Endothelial cell of umbilical vein (primary cell): ENCODE results near the gene ATF6B. TPM values are rescaled to one million over a fixed set of nuclear protein-coding genes. Genes with fewer than 3 reads are reported as not detected.

ENCODE experiments used
- BruUV-seq: library from RNA; stranded (reverse); fragments of 400-500 nt; replicated peaks from 2 replicates; lab custom pipeline; 2021; lab: Mats Ljungman, UMichigan
- CTCF ChIA-PET: fragments of 300-600, 350-600 bp; sonication (Branson Sonifier 250); formaldehyde crosslinking; loops from one replicate; lab custom pipeline; 2021; ENCODE audit warnings: antibody characterized with exemption, inconsistent platforms; lab: Charles Lee
- POLR2A ChIA-PET: fragments of 300-600, 350-600 bp; sonication (Branson Sonifier 250); formaldehyde crosslinking; loops from one replicate; lab custom pipeline; 2021; ENCODE audit warnings: antibody characterized with exemption, inconsistent platforms; lab: Charles Lee
- DNase-seq: peaks from one replicate; pipeline ENCODE4 v3.0.0-alpha.2; 2011; ENCODE audit warnings: low read depth, low spot score
- FAIRE-seq: peaks from 2 replicates; lab custom pipeline; 2011; peaks lifted over from hg19 to GRCh38; lab: Jason Lieb, UNC
- H2AFZ ChIP-seq: 2 replicates; pipeline ENCODE4 v1.6.0; 2012; ENCODE audit warnings: low read depth, low read length, control low read depth, inconsistent platforms
- H3K27ac ChIP-seq: 2 replicates; pipeline ENCODE4 v1.5.1; 2011; ENCODE audit warnings: low read depth, mild to moderate bottlenecking, control low read depth, low read length, moderate library complexity; ENCODE audit not compliant: insufficient read depth
- H3K27me3 ChIP-seq, 2 experiments: 2 replicates each; pipeline versions ENCODE4 v1.6.0 to v1.6.1; 2011; ENCODE audit warnings: low read length in 2 of 2, mixed read lengths in 1 of 2; ENCODE audit not compliant: control insufficient read depth in 2 of 2, insufficient read depth in 2 of 2
- H3K36me3 ChIP-seq, 2 experiments: 2 replicates in 1 of 2; 3 replicates in 1 of 2; pipeline ENCODE4 v1.5.1; 2011; ENCODE audit warnings: low read length in 2 of 2, mild to moderate bottlenecking in 1 of 2, moderate library complexity in 1 of 2; ENCODE audit not compliant: control insufficient read depth in 2 of 2, insufficient read depth in 2 of 2; ENCODE audit errors: extremely low read depth in 1 of 2
- H3K4me1 ChIP-seq: 3 replicates; pipeline ENCODE4 v1.5.1; 2011; ENCODE audit warnings: mild to moderate bottlenecking, low read length; ENCODE audit not compliant: control insufficient read depth, insufficient read depth; ENCODE audit errors: extremely low read depth
- H3K4me2 ChIP-seq: 2 replicates; pipeline ENCODE4 v1.6.1; 2011; ENCODE audit warnings: low read length, control low read depth, mixed read lengths; ENCODE audit not compliant: insufficient read depth
- H3K4me3 ChIP-seq, 3 experiments: fragments of 200-600 bp in 1 of 3; sonication (generic), shearing (Covaris generic) in 1 of 3; replicated peaks in 1 of 3; 2 replicates each; pipeline ENCODE4 v1.5.1; 2011 to 2016; ENCODE audit warnings: control low read depth in 3 of 3, low read length in 3 of 3, mild to moderate bottlenecking in 2 of 3, inconsistent platforms in 1 of 3, low read depth in 1 of 3, moderate library complexity in 1 of 3; ENCODE audit not compliant: insufficient read depth in 1 of 3
- H3K79me2 ChIP-seq: 2 replicates; pipeline ENCODE4 v1.6.0; 2012; ENCODE audit warnings: low read length, inconsistent platforms; ENCODE audit not compliant: control insufficient read depth, insufficient read depth
- H3K9ac ChIP-seq: replicated peaks from 2 replicates; pipeline ENCODE3; 2011; ENCODE audit warnings: low read length, control low read depth; ENCODE audit not compliant: insufficient read depth; ENCODE audit errors: extremely low read depth
- H3K9me1 ChIP-seq: replicated peaks from 3 replicates; pipeline ENCODE4 v1.6.0; 2011; ENCODE audit warnings: mild to moderate bottlenecking, low read length; ENCODE audit not compliant: control insufficient read depth, insufficient read depth; ENCODE audit errors: extremely low read depth
- H3K9me3 ChIP-seq: replicated peaks from 2 replicates; pipeline ENCODE4 v1.5.1; 2012; ENCODE audit warnings: low read length, inconsistent platforms; ENCODE audit not compliant: control insufficient read depth, insufficient read depth
- H4K20me1 ChIP-seq: replicated peaks from 2 replicates; pipeline ENCODE3; 2011; ENCODE audit warnings: mild to moderate bottlenecking, low read length; ENCODE audit not compliant: control insufficient read depth, insufficient read depth; ENCODE audit errors: extremely low read depth
- EZH2 ChIP-seq: IDR thresholded peaks from 2 replicates; pipeline ENCODE4 v1.6.1; 2012; ENCODE audit warnings: borderline replicate concordance, low read depth, mild to moderate bottlenecking, moderate library complexity, low read length, inconsistent platforms; ENCODE audit not compliant: severe bottlenecking
- FOS ChIP-seq: IDR thresholded peaks from 2 replicates; pipeline ENCODE4 v1.6.1; 2011; ENCODE audit warnings: mild to moderate bottlenecking, low read length, moderate library complexity, borderline replicate concordance; ENCODE audit not compliant: insufficient read depth
- JUN ChIP-seq: IDR thresholded peaks from 2 replicates; pipeline ENCODE4 v1.6.1; 2011; ENCODE audit warnings: borderline replicate concordance, low read depth; ENCODE audit not compliant: insufficient read length, insufficient read depth
- MYC ChIP-seq: IDR thresholded peaks from one replicate; pipeline ENCODE4 v1.6.1; 2011; ENCODE audit warnings: mild to moderate bottlenecking, low read depth, low read length
- POLR2A ChIP-seq: IDR thresholded peaks from 2 replicates; pipeline ENCODE4 v1.6.1; 2012; ENCODE audit warnings: low read depth, mild to moderate bottlenecking, control low read depth, low read length
- POLR2AphosphoS5 ChIP-seq: IDR thresholded peaks from 2 replicates; pipeline ENCODE4 v1.6.1; 2012; ENCODE audit warnings: low read depth, mild to moderate bottlenecking, control low read depth, low read length, moderate library complexity; ENCODE audit not compliant: insufficient read depth
- dilution Hi-C: fragments of 300-500 bp; cut with MboI; formaldehyde crosslinking; loops from one replicate; pipeline ENCODE4 v1.15.0; 2019; ENCODE audit warnings: low sequenced_read_pairs; ENCODE audit not compliant: extremely low pct_ligation_motif_present
- intact Hi-C: fragments of 100-400 bp; cut with micrococcal nuclease; formaldehyde crosslinking; loops from one replicate; pipeline ENCODE4 v1.10.0; 2022
- polyA plus RNA-seq, 4 experiments: library from polyadenylated mRNA; depleted of rRNA in 3 of 4; stranded (reverse) in 3 of 4; unstranded in 1 of 4; fragments of >200 nt; gene quantifications; 2 replicates each; pipeline versions ENCODE4 v1.2.1 to v1.2.3, GENCODE V29; 2011 to 2012; ENCODE audit warnings: missing spikeins in 1 of 4
- total RNA-seq: library from RNA; stranded (reverse); gene quantifications from 2 replicates; pipeline ENCODE4 v1.2.3, GENCODE V29; 2021

The ATF6B gene
- total and polyA plus RNA-seq, 2 donors (not counting 3 experiments of a cell fraction or from before 2014, with no cell fraction given), result 106 to 115 TPM

DNA sequence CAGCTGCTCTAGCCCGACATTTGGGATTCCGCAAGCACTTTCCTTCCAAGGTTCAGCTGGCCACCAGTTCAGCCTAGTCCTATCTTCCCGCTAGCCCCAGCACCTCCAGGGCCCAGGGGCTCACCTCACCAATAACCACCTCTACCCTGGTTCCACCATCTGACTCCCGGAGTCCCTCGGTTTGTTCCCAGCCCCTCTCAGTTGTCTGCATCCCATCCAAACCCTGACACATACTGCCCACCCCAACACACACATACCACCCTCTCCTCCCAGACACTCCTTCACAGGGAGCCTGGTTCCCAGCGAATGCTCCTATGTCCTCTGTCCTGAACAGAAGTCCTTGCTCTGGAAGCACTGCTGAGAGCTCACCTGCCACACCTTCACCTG, 19.3 kb downstream of the ATF6B start:
- Histone ChIP-seq H3K4me1 (no peaks in the 10 kb centered on the region), H3K27me3 (peaks cover 17 to 18% of the 10 kb centered on the region in 2 experiments), H3K9me1 (no peaks in the 10 kb centered on the region), H3K9ac (no peak overlapping the region), H4K20me1 (no peaks in the 10 kb centered on the region), H3K9me3 (no peaks in the 10 kb centered on the region), H3K4me3 (no peak overlapping the region), H2AFZ (no peak overlapping the region), H3K36me3 (peaks cover 0 to 2% of the 10 kb centered on the region in 2 experiments), H3K79me2 (no peaks in the 10 kb centered on the region), H3K27ac (no peak overlapping the region), H3K4me2 (no peak overlapping the region)
- dilution Hi-C loops (no loop called here), intact Hi-C loops (no loop called here)
- BruUV-seq, result no TSS peak
- TF ChIP-seq JUN, result no peak
- TF ChIP-seq EZH2, result peak; percentile 33
- no peak for TF ChIP-seq FOS
- TF ChIP-seq POLR2A, result no peak
- no peak for TF ChIP-seq MYC
- TF ChIP-seq POLR2AphosphoS5, result no peak
- CTCF ChIA-PET, result interaction anchor here (1.3 to 2.4 kb wide), 2 partner anchors 16 to 87 kb away, joined by 3 to 6 read pairs; no protein-coding TSS in a partner anchor
- POLR2A ChIA-PET, result no interaction called here
- FAIRE-seq (no peak), DNase-seq (no peak)

- no peak overlapping the region for H3K4me2 ChIP-seq
- CTCF ChIA-PET, result interaction anchor here (0.6 to 2.4 kb wide), 4 partner anchors 11 to 409 kb away, joined by 3 to 6 read pairs (median 3); no protein-coding TSS in a partner anchor
Observed at GRCh38 chr6:32108094-32108627, 19.9 kb downstream of the ATF6B start.

More at GRCh38 chr6:32108094-32108627, 19.9 kb downstream of the ATF6B start:
- POLR2A ChIA-PET, result no interaction called here
- H4K20me1 ChIP-seq, result no peaks in the 10 kb centered on the region
- dilution Hi-C loops, result no loop called here
- H3K9ac ChIP-seq, result no peak overlapping the region
- H3K4me1 ChIP-seq, result no peaks in the 10 kb centered on the region
- peaks cover 17 to 18% of the 10 kb centered on the region in 2 experiments for H3K27me3 ChIP-seq
- no peak overlapping the region for H3K27ac ChIP-seq
- H3K9me3 ChIP-seq, result no peaks in the 10 kb centered on the region
- H3K36me3 ChIP-seq, result no peaks in the 10 kb centered on the region
- no TSS peak for BruUV-seq
- TF ChIP-seq MYC, result no peak
- no peak for TF ChIP-seq FOS
- DNase-seq, result no peak
- H3K4me3 ChIP-seq, result no peak overlapping the region
- H2AFZ ChIP-seq, result no peak overlapping the region
- H3K79me2 ChIP-seq, result no peaks in the 10 kb centered on the region
- H3K9me1 ChIP-seq, result no peaks in the 10 kb centered on the region
- no peak for FAIRE-seq
- intact Hi-C loops, result no loop called here
